Psoas muscle (tissue), 8 donors: ENCODE data around the gene NMT1. TPM values are rescaled to one million over a fixed set of nuclear protein-coding genes. Genes with fewer than 3 reads are reported as not detected.
A peak's percentile ranks its signal among the peaks of the same experiment; 100 is the strongest.

Source experiments
- ATAC-seq, 4 donors: fragments of 200-7000 bp; cut with Tn5 transposase; one replicate each; pipeline ENCODE4 v1.9.1; 2020; ENCODE audit warnings: moderate library complexity in 3 of 4, mild to moderate bottlenecking in 2 of 4
- DNase-seq, 2 donors: peaks; one replicate each; pipeline ENCODE4 v3.0.0-alpha.2; 2020
- H3K27ac ChIP-seq: fragments of 200-600 bp; one replicate; pipeline ENCODE4 v1.8.0; 2022
- H3K27me3 ChIP-seq, 3 donors: fragments of 200-600 bp in 1 of 3; one replicate each; pipeline versions ENCODE4 v1.6.1 to v1.8.0; 2013 to 2022; ENCODE audit warnings: low read length in 2 of 3, mild to moderate bottlenecking in 2 of 3, moderate library complexity in 1 of 3; ENCODE audit not compliant: insufficient read depth in 3 of 3
- H3K36me3 ChIP-seq, 2 donors: fragments of 200-600 bp in 1 of 2; one replicate each; pipeline versions ENCODE4 v1.6.1 to v1.8.0; 2013 to 2022; ENCODE audit warnings: low read depth in 1 of 2, mild to moderate bottlenecking in 1 of 2, moderate library complexity in 1 of 2; ENCODE audit not compliant: insufficient read depth in 1 of 2
- H3K4me1 ChIP-seq: fragments of 200-600 bp; one replicate; pipeline ENCODE4 v1.8.0; 2022
- H3K4me3 ChIP-seq: fragments of 200-600 bp; one replicate; pipeline ENCODE4 v1.8.0; 2022; ENCODE audit warnings: mild to moderate bottlenecking
- H3K9me3 ChIP-seq: fragments of 200-600 bp; one replicate; pipeline ENCODE4 v1.8.0; 2022
- WGBS, 3 donors: extraction: QIAGEN DNeasy Blood & Tissue Kit; methylation state at CpG; one replicate each; pipeline versions ENCODE4 v1.1.6 to v1.1.7; 2013; 5-methylcytosine and 5-hydroxymethylcytosine counted together
- intact Hi-C, 2 donors: fragments of 100-400 bp; cut with DNase I; formaldehyde crosslinking; loops; one replicate each; pipeline versions ENCODE4 v1.11.0 to v1.14.2; 2022
- polyA plus RNA-seq, 3 donors: library from polyadenylated mRNA; stranded (reverse); fragments of 200-250 nt; gene quantifications; one replicate each; pipeline ENCODE4 v1.2.3, GENCODE V29; 2013
- total RNA-seq, 4 donors: library from RNA; stranded (reverse); fragmentation: NEBNext Ultra II Directional in 2 of 4; extraction: Animal tissue kit (Norgen Biotek cat#: 25700) in 2 of 4; gene quantifications; one replicate each; pipeline versions ENCODE4 v1.2.1 to v1.2.4, GENCODE V29; 2021 to 2023
- TF ChIP-seq, protein P1 (sequence below): fragments of 200-600 bp; IDR thresholded peaks from one replicate; pipeline ENCODE4 v1.8.0; 2022; ENCODE audit warnings: antibody characterized with exemption
- donor health status: healthy with polysubstance abuse.
- donor health status: DM: no; HTN: no; CAD: no; lungs with moderate emphysema.
- donor health status: Bipolar disorder and iron deficiency.
- donor health status: healthy.
- donor health status: DM: yes; HTN: yes; CAD: no.
- donor health status: DM: no; HTN: no; CAD: no.
- donor health status: DM: no; HTN: no; CAD: no.
- donor health status: DM: yes; HTN: yes; CAD: no.

Gene NMT1
- total and polyA plus RNA-seq, 7 donors: 58.0 to 164 (median 79.7) TPM

- peak; percentile 77 to 84 (median 80) for ATAC-seq
- Histone ChIP-seq H3K27ac (peak within 1 kb of the TSS; percentile 97), H3K4me3 (peak within 1 kb of the TSS; percentile 76), H3K27me3 (no peaks in the 10 kb centered on the region), H3K36me3 (no peaks in the 10 kb centered on the region), H3K4me1 (peaks cover 28% of the 10 kb centered on the region), H3K9me3 (no peaks in the 10 kb centered on the region)
- DNase-seq: peak; percentile 99 to 100
- intact Hi-C loops: loop anchor here (1.0 kb wide), 1 partner anchor 13 kb away; the partner anchor contains the start of gene HEXIM2 (in 2 of the 2)
- TF ChIP-seq, protein P1, sequence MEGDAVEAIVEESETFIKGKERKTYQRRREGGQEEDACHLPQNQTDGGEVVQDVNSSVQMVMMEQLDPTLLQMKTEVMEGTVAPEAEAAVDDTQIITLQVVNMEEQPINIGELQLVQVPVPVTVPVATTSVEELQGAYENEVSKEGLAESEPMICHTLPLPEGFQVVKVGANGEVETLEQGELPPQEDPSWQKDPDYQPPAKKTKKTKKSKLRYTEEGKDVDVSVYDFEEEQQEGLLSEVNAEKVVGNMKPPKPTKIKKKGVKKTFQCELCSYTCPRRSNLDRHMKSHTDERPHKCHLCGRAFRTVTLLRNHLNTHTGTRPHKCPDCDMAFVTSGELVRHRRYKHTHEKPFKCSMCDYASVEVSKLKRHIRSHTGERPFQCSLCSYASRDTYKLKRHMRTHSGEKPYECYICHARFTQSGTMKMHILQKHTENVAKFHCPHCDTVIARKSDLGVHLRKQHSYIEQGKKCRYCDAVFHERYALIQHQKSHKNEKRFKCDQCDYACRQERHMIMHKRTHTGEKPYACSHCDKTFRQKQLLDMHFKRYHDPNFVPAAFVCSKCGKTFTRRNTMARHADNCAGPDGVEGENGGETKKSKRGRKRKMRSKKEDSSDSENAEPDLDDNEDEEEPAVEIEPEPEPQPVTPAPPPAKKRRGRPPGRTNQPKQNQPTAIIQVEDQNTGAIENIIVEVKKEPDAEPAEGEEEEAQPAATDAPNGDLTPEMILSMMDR: no peak
- WGBS, 3 donors: 0 to 1% (median 1%) methylated on average over 55 to 58 of the region's 58 CpGs
These were observed 87.3 kb downstream of the NMT1 start, which contains the start of gene HEXIM1 for GRCh38 chr17:45148183-45149036. Gene HEXIM1 (plus strand): TSS chr17:45148475. CDS start chr17:45149191, 716 bp downstream.

- Histone ChIP-seq H3K4me1 (peaks cover 23% of the 10 kb centered on the region), H3K27me3 (no peaks in the 10 kb centered on the region), H3K9me3 (no peaks in the 10 kb centered on the region), H3K36me3 (no peaks in the 10 kb centered on the region), H3K27ac (peak overlapping the region; percentile 88), H3K4me3 (peak overlapping the region; percentile 76)
- ATAC-seq (peak; percentile 62 to 72 (median 64)), DNase-seq (peak; percentile 89 to 95)
- 0 to 1% (median 0%) methylated on average over 32 of the region's 32 CpGs for WGBS, 3 donors
- intact Hi-C loops: loop anchor here (1.0 kb wide), 1 partner anchor 12 kb away; the partner anchor contains the start of gene HEXIM2 (in 2 of the 2)
- TF ChIP-seq, protein P1: peak; percentile 85
These were observed 88.0 kb downstream of the NMT1 start for GRCh38 chr17:45149037-45149668.

DNA sequence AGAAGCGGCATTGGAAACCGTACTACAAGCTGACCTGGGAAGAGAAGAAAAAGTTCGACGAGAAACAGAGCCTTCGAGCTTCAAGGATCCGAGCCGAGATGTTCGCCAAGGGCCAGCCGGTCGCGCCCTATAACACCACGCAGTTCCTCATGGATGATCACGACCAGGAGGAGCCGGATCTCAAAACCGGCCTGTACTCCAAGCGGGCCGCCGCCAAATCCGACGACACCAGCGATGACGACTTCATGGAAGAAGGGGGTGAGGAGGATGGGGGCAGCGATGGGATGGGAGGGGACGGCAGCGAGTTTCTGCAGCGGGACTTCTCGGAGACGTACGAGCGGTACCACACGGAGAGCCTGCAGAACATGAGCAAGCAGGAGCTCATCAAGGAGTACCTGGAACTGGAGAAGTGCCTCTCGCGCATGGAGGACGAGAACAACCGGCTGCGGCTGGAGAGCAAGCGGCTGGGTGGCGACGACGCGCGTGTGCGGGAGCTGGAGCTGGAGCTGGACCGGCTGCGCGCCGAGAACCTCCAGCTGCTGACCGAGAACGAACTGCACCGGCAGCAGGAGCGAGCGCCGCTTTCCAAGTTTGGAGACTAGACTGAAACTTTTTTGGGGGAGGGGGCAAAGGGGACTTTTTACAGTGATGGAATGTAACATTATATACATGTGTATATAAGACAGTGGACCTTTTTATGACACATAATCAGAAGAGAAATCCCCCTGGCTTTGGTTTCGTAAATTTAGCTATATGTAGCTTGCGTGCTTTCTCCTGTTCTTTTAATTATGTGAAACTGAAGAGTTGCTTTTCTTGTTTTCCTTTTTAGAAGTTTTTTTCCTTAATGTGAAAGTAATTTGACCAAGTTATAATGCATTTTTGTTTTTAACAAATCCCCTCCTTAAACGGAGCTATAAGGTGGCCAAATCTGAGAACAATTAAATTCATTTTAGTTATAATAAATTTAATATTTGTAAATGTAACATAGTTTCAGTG, 88.8 kb downstream of the NMT1 start:
- 0 to 1% (median 1%) methylated on average over 56 of the region's 56 CpGs for WGBS, 3 donors
- H3K4me1 ChIP-seq: peaks cover 23% of the 10 kb centered on the region
- H3K36me3 ChIP-seq: no peaks in the 10 kb centered on the region
- intact Hi-C loops: loop anchor here (1.0 to 5.0 kb wide), 2 partner anchors 11 to 47 kb away; partner anchors contain the start of gene HEXIM2 (in 2 of the 2)
- peak overlapping the region; percentile 88 for H3K27ac ChIP-seq
- ATAC-seq (peak in 3 of 4 donors; percentile 3 to 11 (median 5)), DNase-seq (peak; percentile 70 to 84)
- no peaks in the 10 kb centered on the region for H3K27me3 ChIP-seq
- TF ChIP-seq, protein P1: no peak
- H3K9me3 ChIP-seq: no peaks in the 10 kb centered on the region
- peak overlapping the region; percentile 76 for H3K4me3 ChIP-seq
